Frontal cortex (tissue), 4 donors: ENCODE measurements around the gene PWWP2B. TPM values are rescaled to one million over a fixed set of nuclear protein-coding genes. Genes with fewer than 3 reads are reported as not detected.

ENCODE experiments used
- DNase-seq, 2 donors: peaks; one replicate each; pipeline ENCODE4 v3.0.0; 2012; ENCODE audit warnings: low spot score in 2 of 2
- FAIRE-seq: peaks from 2 replicates; lab custom pipeline; 2012; peaks lifted over from hg19 to GRCh38; lab: Jason Lieb, UNC
- total RNA-seq: library from RNA; depleted of rRNA; stranded (reverse); fragments of >200 nt; gene quantifications from one replicate; pipeline ENCODE4 v1.2.3, GENCODE V29; 2014
- donor health status: control.
- donor health status: control.
- donor health status: control.

The PWWP2B gene
- total RNA-seq, 1 donor from 2014 or later: 9.4 TPM

DNA sequence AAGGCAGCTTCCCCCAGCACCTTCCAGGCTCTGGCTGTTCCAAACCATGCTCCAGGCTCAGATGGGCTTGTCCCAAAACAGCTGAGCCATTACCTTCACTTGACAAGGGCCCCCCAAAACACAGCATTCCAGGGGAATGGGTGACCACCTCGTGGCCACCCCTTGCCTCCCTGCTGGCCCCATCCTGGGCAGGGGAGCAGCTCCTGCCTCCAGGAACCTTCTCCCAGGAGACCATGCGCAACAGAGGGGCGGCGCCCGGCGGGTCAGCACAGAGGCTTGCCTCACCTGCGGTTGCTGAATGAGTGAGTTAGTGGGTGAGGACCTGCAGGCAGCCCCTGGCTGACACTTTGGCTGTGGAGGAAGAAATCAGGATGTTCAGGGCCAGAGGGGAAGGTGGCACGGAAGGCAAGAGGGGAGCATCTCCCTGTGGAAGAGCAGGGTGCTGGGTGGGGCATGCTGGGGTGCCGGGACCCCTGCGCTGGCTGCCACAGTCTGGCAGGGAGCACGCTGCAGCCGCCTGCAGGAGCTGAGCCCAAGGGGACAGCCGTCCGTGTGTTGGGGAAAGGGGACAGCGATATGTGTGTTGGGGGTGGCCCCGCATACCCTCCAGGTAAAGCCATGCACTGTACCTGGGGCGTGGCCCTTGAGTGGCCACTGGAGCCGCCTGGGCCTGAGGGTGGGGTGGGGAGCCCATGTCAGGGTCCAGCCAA, 54.7 kb downstream of the PWWP2B start:
- DNase-seq (no peak), FAIRE-seq (no peak)

DNA sequence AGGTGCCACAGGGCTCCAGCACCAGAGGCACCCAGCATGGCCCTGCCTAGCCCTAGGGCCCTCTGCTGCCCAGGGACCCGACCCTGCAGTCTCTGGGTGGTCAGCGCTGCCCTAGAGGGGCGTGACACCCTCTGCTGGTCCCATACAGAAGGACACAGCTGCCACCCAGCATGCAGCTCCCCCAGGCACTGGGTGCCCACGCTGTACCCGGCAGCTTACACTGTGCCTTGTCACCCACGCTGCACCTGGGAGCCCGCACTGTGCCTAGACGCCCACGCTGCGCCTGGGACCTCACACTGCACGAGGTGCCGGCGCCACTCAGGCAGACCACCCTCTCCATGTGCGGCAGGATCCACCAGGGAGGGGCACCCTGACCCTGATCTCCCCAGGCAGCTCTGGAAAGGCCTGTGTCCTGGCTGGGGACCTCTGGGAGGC, 55.2 kb downstream of the PWWP2B start:
- FAIRE-seq (no peak), DNase-seq (peak in 1 of 2 donors; percentile 75)

- no peak for FAIRE-seq
- DNase-seq: peak; percentile 91 to 98
These were observed 55.9 kb downstream of the PWWP2B start for GRCh38 chr10:132452651-132453469.

GRCh38 chr10:132453470-132453861, 56.5 kb downstream of the PWWP2B start:
- FAIRE-seq (no peak), DNase-seq (no peak)

DNA sequence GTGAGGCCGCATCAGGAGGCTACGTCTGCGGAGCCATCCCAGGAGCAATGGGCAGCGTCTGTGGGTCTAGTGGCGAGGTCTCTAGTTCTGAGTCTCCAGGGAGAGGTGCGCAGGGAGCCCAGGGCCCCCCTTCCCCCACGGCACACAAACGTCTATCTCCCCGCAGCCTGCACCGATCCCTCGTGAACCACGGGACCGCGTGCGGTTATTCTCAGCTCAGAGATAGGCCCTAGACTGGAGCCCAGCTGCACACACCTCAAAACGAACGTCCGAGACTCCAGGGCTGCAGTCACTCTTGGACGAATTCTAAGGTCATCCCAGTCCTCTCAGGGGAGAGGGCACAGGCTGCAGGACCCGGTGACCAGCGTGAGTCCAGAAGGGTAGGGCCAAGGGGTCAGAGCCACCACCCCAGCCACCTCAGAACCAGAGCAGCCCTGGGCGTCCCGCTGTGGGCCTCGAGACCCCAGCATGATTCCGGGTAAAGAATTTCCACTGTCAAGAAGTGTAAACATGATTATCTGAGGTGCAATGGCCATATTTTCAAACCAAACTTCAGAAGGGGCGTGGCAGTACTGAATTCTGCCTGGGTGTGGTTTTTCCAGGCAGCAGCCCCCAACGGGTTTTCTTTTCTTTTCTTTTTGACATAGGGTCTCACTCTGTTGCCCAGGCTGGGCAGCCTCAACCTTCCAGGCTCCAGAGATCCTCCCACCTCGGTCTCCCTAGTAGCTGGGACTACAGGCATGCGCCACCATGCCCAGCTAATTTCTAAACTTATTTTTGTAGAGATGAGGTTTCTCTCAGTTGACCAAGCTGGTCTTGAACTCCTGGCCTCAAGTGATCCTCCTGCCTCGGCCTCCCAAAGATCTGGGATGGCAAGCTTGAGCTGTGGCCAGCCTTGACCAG, 57.5 kb downstream of the PWWP2B start:
- FAIRE-seq: no peak
- no peak for DNase-seq

- no peak for FAIRE-seq
- no peak for DNase-seq
These were observed 58.5 kb downstream of the PWWP2B start for GRCh38 chr10:132455441-132455971.

- FAIRE-seq: no peak
These were observed 59.2 kb downstream of the PWWP2B start for GRCh38 chr10:132455986-132456847.

DNA sequence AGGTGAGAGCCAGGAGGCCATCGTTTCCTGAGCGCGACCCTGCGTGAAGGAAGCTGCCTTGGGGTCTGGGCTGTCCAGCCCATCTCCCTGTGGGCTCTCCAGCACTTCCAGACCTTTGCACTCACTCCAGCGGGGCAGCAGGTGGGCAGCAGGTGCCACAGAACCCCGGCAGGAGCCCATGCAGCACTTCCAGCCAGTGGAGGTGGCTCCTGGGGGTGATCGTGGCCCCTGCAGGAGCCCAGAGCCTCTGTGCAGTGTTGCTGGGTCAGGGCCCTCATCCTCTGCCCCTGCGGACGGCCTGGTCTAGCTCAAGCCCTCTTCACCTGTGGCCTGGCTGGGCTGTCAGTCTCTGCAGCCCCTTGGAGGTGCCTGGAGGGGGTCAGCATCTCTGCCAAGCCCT, 59.9 kb downstream of the PWWP2B start:
- FAIRE-seq (no peak), DNase-seq (no peak)

More at GRCh38 chr10:132455986-132456847, 59.2 kb downstream of the PWWP2B start:
- no peak for DNase-seq

- FAIRE-seq: no peak
- DNase-seq: no peak
These were observed 60.5 kb downstream of the PWWP2B start for GRCh38 chr10:132457328-132458070.

- DNase-seq: no peak
These were observed 61.1 kb downstream of the PWWP2B start for GRCh38 chr10:132458071-132458585.

DNA sequence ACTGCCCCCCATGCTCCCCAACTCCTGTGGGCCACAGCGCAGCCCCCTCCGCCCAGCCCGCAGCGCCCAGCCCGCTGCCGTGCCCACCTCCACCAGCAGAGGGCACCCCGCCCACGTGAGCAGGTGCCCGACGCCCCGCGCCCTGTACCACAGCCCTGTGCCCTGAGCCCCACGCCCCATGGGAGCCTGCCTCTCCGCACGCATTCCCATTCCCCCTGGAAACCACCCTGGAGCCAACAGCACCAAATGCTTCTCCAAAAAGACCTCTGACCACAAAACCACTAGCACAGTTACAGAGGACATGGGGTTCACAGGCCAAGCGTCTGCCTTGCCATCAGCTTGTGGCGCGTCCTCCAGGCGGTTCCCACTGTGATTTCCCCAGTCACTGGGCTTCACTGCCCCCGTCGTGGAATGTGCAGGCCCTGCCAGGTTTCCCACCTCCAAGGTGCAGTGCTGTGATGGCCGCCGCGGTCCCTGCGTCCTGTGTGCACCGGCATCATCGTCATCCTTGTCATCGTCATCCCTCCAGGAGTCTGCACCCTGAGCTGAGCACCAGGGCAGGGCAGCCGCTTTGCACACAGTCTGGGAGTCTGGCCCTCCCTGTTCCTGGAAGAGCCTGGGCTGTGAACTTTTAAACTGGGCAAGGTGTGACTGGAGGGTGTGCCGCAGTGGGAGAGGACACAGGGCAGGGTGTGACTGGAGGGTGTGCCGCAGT, 61.7 kb downstream of the PWWP2B start:
- FAIRE-seq (no peak), DNase-seq (peak; percentile 87 to 93)

More at GRCh38 chr10:132458071-132458585, 61.1 kb downstream of the PWWP2B start:
- FAIRE-seq: no peak

DNA sequence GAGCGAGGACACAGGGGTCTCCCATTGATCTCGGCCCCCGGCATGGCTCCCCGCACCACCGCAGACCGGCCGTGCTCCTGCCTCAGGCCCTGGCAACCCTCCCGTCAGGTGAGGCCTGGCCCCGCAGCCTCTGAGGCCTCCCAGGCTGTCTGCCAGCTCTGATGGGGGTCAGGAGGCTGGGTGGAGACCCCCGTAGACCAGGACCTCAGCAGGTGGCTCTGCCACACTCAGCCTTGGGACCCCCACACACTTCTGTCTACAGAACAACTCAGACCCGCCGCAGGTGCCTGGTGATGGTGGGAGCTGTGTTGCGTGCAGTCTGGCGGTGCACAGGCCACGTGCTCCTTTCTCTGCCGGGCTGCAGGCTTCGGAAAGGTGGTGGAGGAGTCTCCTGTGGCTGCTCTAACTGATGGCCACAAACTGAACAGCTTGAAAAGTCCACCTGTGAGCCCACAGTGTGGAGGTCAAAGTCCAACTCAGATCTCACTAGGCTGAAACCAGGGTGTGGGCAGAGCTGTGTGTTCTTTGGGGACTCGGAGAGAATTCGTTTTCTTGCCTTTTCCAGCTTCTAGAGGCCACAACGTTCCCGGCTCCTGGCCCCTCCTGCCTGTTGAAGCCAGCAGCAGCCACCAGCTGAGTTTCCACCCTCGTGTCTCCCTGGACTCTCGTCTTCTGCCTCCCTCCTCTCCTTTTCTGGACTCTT, 62.5 kb downstream of the PWWP2B start:
- DNase-seq (no peak), FAIRE-seq (no peak)

DNA sequence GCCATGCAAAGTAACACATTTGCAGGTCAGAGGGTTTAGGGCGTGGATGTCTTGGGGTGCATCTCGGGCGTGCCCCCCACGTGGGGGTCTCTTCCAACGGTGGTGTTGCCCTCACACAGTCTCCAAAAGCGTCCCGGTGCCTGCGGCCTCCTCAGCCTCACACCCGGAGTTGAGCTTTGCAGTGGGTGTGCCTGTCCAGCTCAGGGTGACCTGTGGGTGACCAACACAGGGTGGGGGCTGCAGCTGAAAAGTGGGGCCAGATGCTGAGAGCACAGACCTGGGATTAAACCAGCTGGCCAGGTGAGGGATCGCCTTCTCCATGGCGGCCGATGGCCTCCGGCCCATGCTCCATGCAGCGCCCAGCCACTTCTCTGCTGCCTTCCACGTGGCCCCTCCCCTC, 63.1 kb downstream of the PWWP2B start:
- no peak for DNase-seq
- FAIRE-seq: no peak

GRCh38 chr10:132460691-132461090, 63.7 kb downstream of the PWWP2B start:
- DNase-seq: no peak
- no peak for FAIRE-seq

GRCh38 chr10:132461103-132461682, 64.2 kb downstream of the PWWP2B start:
- no peak for FAIRE-seq

GRCh38 chr10:132461683-132462231, 64.8 kb downstream of the PWWP2B start:
- DNase-seq (no peak), FAIRE-seq (no peak)

More at GRCh38 chr10:132461103-132461682, 64.2 kb downstream of the PWWP2B start:
- DNase-seq: no peak
